NOMO-1 (cell line): ENCODE measurements around the gene LORICRIN.

ENCODE experiments used
- DNase-seq, 2 experiments: peaks; one replicate each; lab custom pipeline; 2025; ENCODE audit not compliant: unreplicated experiment in 2 of 2; lab: John Stamatoyannopoulos, UW

The LORICRIN gene

GRCh38 chr1:153302308-153302707 is 42.8 kb downstream of the LORICRIN start:
- DNase-seq: no peak

GRCh38 chr1:153305682-153306081 is 46.2 kb downstream of the LORICRIN start:
- no peak for DNase-seq

- peak; percentile 59 to 72 for DNase-seq
Measured at GRCh38 chr1:153306303-153307220, 47.1 kb downstream of the LORICRIN start.

GRCh38 chr1:153307221-153307600 is 47.7 kb downstream of the LORICRIN start:
- no peak for DNase-seq

- no peak for DNase-seq
Measured at GRCh38 chr1:153308540-153308939, 49.1 kb downstream of the LORICRIN start.

GRCh38 chr1:153309441-153309840 is 50.0 kb downstream of the LORICRIN start:
- DNase-seq: no peak

GRCh38 chr1:153310526-153310925 is 51.0 kb downstream of the LORICRIN start:
- no peak for DNase-seq
